Amniotic stem cell (primary cell): ENCODE data around the gene XXYLT1.

Source experiments
- DNase-seq: peaks from one replicate; lab custom pipeline; 2025; lab: John Stamatoyannopoulos, UW

The XXYLT1 gene

GRCh38 chr3:195077611-195078540, 193.1 kb downstream of the XXYLT1 start:
- DNase-seq, result no peak

- no peak for DNase-seq
Observed at GRCh38 chr3:195076981-195077610, 193.9 kb downstream of the XXYLT1 start.

GRCh38 chr3:195075941-195076875, 194.8 kb downstream of the XXYLT1 start:
- DNase-seq, result no peak

GRCh38 chr3:195075199-195075940, 195.6 kb downstream of the XXYLT1 start:
- DNase-seq, result no peak

- no peak for DNase-seq
Observed at GRCh38 chr3:195073866-195074860, 196.8 kb downstream of the XXYLT1 start.

GRCh38 chr3:195072916-195073564, 197.9 kb downstream of the XXYLT1 start:
- DNase-seq, result no peak

GRCh38 chr3:195071916-195072820, 198.8 kb downstream of the XXYLT1 start:
- DNase-seq, result no peak

GRCh38 chr3:195071011-195071728, 199.8 kb downstream of the XXYLT1 start:
- no peak for DNase-seq

GRCh38 chr3:195070336-195070735, 200.6 kb downstream of the XXYLT1 start:
- no peak for DNase-seq

- no peak for DNase-seq
Observed at GRCh38 chr3:195069501-195070251, 201.3 kb downstream of the XXYLT1 start.

- no peak for DNase-seq
Observed at GRCh38 chr3:195068084-195069080, 202.6 kb downstream of the XXYLT1 start.

GRCh38 chr3:195066441-195066841, 204.5 kb downstream of the XXYLT1 start:
- DNase-seq, result no peak

- no peak for DNase-seq
Observed at GRCh38 chr3:195065864-195066185, 205.1 kb downstream of the XXYLT1 start.

GRCh38 chr3:195065142-195065863, 205.7 kb downstream of the XXYLT1 start:
- no peak for DNase-seq

- no peak for DNase-seq
Observed at GRCh38 chr3:195064300-195064931, 206.5 kb downstream of the XXYLT1 start.
